AG08395 (cell line): Measurements from ENCODE around the gene PROS1.
A peak's percentile ranks its signal among the peaks of the same experiment; 100 is the strongest.
"Not testable (repeated sequence)": the region's sequence is repeated elsewhere in the genome, so short reads cannot be mapped to it uniquely, and the experiment has no call there.

Experiments
- DNase-seq: peaks from one replicate; pipeline ENCODE4 v3.0.0; 2012; ENCODE audit warnings: mixed read lengths, low spot score

PROS1 gene

GRCh38 chr3:93873412-93873811 lies 100.3 kb downstream of the PROS1 start:
- not testable (repeated sequence) for DNase-seq

GRCh38 chr3:93867425-93867824 lies 106.3 kb downstream of the PROS1 start:
- DNase-seq = no peak

GRCh38 chr3:93861017-93861416 lies 112.7 kb downstream of the PROS1 start:
- no peak for DNase-seq

GRCh38 chr3:93855401-93855800 lies 118.3 kb downstream of the PROS1 start:
- DNase-seq = no peak

GRCh38 chr3:93852228-93852627 lies 121.5 kb downstream of the PROS1 start:
- not testable (repeated sequence) for DNase-seq

- DNase-seq = peak; percentile 64
Observed at GRCh38 chr3:93843981-93844380, 129.7 kb downstream of the PROS1 start.

- DNase-seq = not testable (repeated sequence)
Observed at GRCh38 chr3:93839193-93839592, 134.5 kb downstream of the PROS1 start.
